Sigmoid colon (tissue), 4 donors: Measurements from ENCODE around the gene CCDC194.

Experiments
- EP300 ChIP-seq, 4 donors: sonication (generic); formaldehyde crosslinking; IDR thresholded peaks; one replicate each; pipeline ENCODE4 v1.6.1; 2017; ENCODE audit warnings: antibody characterized with exemption in 4 of 4
- TF ChIP-seq, protein P1 (sequence below), 4 experiments: fragments of 450-650 bp in 3 of 4; fragments of 200-600 bp in 1 of 4; IDR thresholded peaks; one replicate each; pipeline ENCODE4 v1.5.1; 2016 to 2019; ENCODE audit warnings: antibody characterized with exemption in 4 of 4, mild to moderate bottlenecking in 3 of 4, moderate library complexity in 2 of 4

DNA sequence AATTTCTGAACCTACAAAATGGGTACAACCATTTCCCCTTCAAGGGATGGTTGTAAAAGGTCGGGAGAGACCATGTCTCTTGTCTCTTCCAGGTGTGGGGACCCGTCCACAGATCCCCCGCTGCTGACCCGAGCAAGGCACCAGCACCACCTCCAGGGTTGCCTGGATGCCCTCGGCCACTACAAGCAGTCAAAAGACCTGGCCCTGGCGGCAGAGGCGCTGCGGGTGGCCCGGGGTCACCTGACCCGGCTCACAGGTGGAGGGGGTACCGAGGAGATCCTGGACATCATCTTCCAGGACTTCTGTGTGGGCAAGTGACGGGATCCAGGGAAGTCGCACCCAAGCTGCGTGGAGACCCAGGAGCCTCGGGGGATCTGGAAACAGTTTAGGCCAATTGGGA lies 52.6 kb downstream of the CCDC194 start:
- TF ChIP-seq EP300 (IDR thresholded peaks at IDR 0.05) = no peak
- TF ChIP-seq, protein P1, sequence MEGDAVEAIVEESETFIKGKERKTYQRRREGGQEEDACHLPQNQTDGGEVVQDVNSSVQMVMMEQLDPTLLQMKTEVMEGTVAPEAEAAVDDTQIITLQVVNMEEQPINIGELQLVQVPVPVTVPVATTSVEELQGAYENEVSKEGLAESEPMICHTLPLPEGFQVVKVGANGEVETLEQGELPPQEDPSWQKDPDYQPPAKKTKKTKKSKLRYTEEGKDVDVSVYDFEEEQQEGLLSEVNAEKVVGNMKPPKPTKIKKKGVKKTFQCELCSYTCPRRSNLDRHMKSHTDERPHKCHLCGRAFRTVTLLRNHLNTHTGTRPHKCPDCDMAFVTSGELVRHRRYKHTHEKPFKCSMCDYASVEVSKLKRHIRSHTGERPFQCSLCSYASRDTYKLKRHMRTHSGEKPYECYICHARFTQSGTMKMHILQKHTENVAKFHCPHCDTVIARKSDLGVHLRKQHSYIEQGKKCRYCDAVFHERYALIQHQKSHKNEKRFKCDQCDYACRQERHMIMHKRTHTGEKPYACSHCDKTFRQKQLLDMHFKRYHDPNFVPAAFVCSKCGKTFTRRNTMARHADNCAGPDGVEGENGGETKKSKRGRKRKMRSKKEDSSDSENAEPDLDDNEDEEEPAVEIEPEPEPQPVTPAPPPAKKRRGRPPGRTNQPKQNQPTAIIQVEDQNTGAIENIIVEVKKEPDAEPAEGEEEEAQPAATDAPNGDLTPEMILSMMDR (IDR thresholded peaks at IDR 0.05) = no peak
